ENCODE data around the gene F2R. TPM values are rescaled to one million over a fixed set of nuclear protein-coding genes. Genes with fewer than 3 reads are reported as not detected.
"Not testable (repeated sequence)": the region's sequence is repeated elsewhere in the genome, so short reads cannot be mapped to it uniquely, and the experiment has no call there.

F2R gene
- total RNA-seq, 1 donor from 2014 or later: 53.8 TPM

DNA sequence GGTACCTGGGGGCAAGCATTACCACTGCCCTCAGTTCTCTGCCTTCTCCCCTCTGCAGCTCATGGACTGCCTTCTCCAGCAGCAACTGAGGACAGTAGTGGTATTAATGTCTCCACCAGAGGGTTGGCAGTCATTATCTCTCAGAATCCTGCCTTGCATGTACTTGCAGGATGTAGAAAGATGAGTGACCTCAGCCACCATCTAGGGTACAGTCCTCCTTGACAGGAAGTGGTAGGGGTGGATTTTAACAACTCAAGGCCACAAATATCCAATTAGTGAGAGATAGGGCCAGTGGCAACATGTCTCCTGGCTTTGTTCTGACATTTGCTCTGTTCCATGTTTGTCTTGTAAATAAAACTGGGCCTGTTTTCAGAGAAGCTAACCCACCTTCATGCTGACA is 47.2 kb downstream of the F2R start:
- H3K4me1 Mint-ChIP-seq: no peaks in the 10 kb centered on the region
- DNase-seq (ENCODE audit: low spot score): no peak
- no peaks in the 10 kb centered on the region for H3K9me3 ChIP-seq (ENCODE audit: low read depth)
- no peaks in the 10 kb centered on the region for H4K20me1 ChIP-seq (ENCODE audit: low read depth)
- H3K9me3 Mint-ChIP-seq: peaks cover 10% of the 10 kb centered on the region
- no peak overlapping the region for H2AFZ ChIP-seq (replicated peaks)
- H3K9ac ChIP-seq: no peak overlapping the region
- no peak overlapping the region for H3K4me2 ChIP-seq
- no peaks in the 10 kb centered on the region for H3K36me3 Mint-ChIP-seq
- no peaks in the 10 kb centered on the region for H3K27me3 ChIP-seq
- no peak overlapping the region for H3K4me3 Mint-ChIP-seq
- H3K4me3 ChIP-seq: no peak overlapping the region
- H3K27ac ChIP-seq: no peak overlapping the region
- peaks cover 9% of the 10 kb centered on the region for H3K27me3 Mint-ChIP-seq (ENCODE audit: insufficient read depth, low read depth)
- H3F3A ChIP-seq (ENCODE audit: low read depth): no peaks in the 10 kb centered on the region
- H3K4me1 ChIP-seq: no peaks in the 10 kb centered on the region
- no peak overlapping the region for H3K27ac Mint-ChIP-seq
- no peaks in the 10 kb centered on the region for H3K36me3 ChIP-seq
- TF ChIP-seq EZH2 (IDR thresholded peaks at IDR 0.05): no peak
- no peaks in the 10 kb centered on the region for H3K79me2 ChIP-seq (ENCODE audit: low read depth)

DNA sequence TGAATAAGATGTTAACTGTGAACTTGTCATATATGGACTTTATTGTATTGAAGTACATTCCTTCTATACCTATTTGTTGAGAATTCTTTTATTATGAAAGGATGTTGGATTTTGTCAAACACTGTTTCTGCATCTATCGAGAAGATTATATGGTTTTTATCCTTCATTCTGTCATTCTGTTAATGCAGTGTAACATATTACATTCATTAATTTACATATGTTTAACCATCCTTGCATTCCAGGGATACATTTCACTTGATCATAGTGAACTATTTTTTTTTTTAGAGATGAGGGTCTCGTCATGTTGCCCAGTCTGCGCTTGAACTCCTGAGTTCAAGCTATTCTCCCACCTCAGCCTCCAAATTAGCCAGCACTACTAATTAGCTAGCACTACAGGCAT is 48.4 kb downstream of the F2R start:
- H3K79me2 ChIP-seq (ENCODE audit: low read depth): no peaks in the 10 kb centered on the region
- H3K4me1 ChIP-seq: no peaks in the 10 kb centered on the region
- Mint-ChIP-seq H3K4me1 (no peaks in the 10 kb centered on the region), H3K27ac (no peak overlapping the region), H3K36me3 (no peaks in the 10 kb centered on the region), H3K4me3 (no peak overlapping the region), H3K27me3 (ENCODE audit: insufficient read depth, low read depth) (peaks cover 6% of the 10 kb centered on the region), H3K9me3 (peaks cover 10% of the 10 kb centered on the region)
- no peak overlapping the region for H3K27ac ChIP-seq
- TF ChIP-seq EZH2 (IDR thresholded peaks at IDR 0.05) (no peak), CTCF (IDR thresholded peaks at IDR 0.05) (no peak), EZH2phosphoT487 (IDR thresholded peaks at IDR 0.05) (no peak)
- no peaks in the 10 kb centered on the region for H4K20me1 ChIP-seq (ENCODE audit: low read depth)
- H3K9ac ChIP-seq: no peak overlapping the region
- H3K9me3 ChIP-seq (ENCODE audit: low read depth): no peaks in the 10 kb centered on the region
- no peaks in the 10 kb centered on the region for H3K36me3 ChIP-seq
- no peak overlapping the region for H3K4me3 ChIP-seq
- no peak overlapping the region for H2AFZ ChIP-seq (replicated peaks)
- DNase-seq (ENCODE audit: low spot score): no peak
- H3K27me3 ChIP-seq: no peaks in the 10 kb centered on the region
- H3K4me2 ChIP-seq: no peak overlapping the region
- H3F3A ChIP-seq (ENCODE audit: low read depth): no peaks in the 10 kb centered on the region

DNA sequence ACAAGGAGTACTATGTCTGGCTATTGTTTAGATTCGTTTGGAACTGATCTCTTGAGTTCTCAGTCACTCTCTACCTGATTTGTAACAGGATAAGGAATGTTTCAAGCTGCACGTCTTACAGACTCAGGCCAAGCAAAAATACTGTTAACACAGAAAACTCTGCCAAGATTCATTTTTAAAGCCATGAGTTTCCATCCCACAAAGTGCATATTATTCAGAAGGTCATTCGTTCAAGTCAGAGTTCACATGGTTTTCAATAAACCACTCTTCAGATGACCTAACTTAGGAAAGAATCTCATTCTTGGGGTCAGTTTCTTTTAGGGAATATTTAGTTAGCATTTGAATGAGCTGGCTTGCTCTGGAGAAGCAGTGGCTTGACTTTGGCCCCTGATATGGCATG is 49.3 kb downstream of the F2R start:
- Histone ChIP-seq H3F3A (ENCODE audit: low read depth) (no peaks in the 10 kb centered on the region), H3K27ac (no peak overlapping the region), H4K20me1 (ENCODE audit: low read depth) (no peaks in the 10 kb centered on the region), H3K4me1 (no peaks in the 10 kb centered on the region), H3K9ac (no peak overlapping the region), H3K4me2 (no peak overlapping the region), H3K79me2 (ENCODE audit: low read depth) (no peaks in the 10 kb centered on the region), H3K9me3 (ENCODE audit: low read depth) (no peaks in the 10 kb centered on the region), H2AFZ (replicated peaks) (no peak overlapping the region), H3K36me3 (no peaks in the 10 kb centered on the region), H3K27me3 (no peaks in the 10 kb centered on the region), H3K4me3 (no peak overlapping the region)
- H3K4me1 Mint-ChIP-seq: no peaks in the 10 kb centered on the region
- no peak overlapping the region for H3K27ac Mint-ChIP-seq
- H3K4me3 Mint-ChIP-seq: no peak overlapping the region
- peaks cover 10% of the 10 kb centered on the region for H3K9me3 Mint-ChIP-seq
- TF ChIP-seq EZH2 (IDR thresholded peaks at IDR 0.05): no peak
- TF ChIP-seq EZH2phosphoT487 (IDR thresholded peaks at IDR 0.05): no peak
- TF ChIP-seq CTCF (IDR thresholded peaks at IDR 0.05): no peak
- H3K36me3 Mint-ChIP-seq: no peaks in the 10 kb centered on the region
- no peak for DNase-seq (ENCODE audit: low spot score)
- peaks cover 5% of the 10 kb centered on the region for H3K27me3 Mint-ChIP-seq (ENCODE audit: insufficient read depth, low read depth)

DNA sequence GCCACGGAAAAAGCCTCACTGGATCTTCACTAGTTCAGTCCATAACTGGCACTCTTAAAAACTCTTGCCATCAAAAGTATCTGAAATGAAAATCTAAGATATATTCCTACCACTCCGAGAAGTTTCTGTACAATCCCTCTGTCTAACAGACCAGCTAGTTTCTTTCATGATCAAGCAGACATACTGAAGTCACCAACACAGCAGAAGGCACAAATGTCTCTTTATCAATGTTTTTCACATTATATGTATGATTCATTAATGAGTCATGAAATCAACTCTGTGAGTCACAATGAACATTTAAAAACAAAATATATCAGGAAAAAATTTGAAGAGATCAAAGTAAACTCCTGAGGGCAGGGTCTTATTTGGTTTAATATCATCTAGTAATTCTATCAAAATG is 50.8 kb downstream of the F2R start:
- H3K27ac ChIP-seq: no peak overlapping the region
- Mint-ChIP-seq H3K36me3 (no peaks in the 10 kb centered on the region), H3K4me1 (no peaks in the 10 kb centered on the region), H3K9me3 (peaks cover 10% of the 10 kb centered on the region), H3K27ac (no peak overlapping the region), H3K4me3 (no peak overlapping the region), H3K27me3 (ENCODE audit: insufficient read depth, low read depth) (peaks cover 5% of the 10 kb centered on the region)
- no peaks in the 10 kb centered on the region for H3K79me2 ChIP-seq (ENCODE audit: low read depth)
- H3K27me3 ChIP-seq: no peaks in the 10 kb centered on the region
- no peak for TF ChIP-seq EZH2phosphoT487 (IDR thresholded peaks at IDR 0.05)
- no peak for TF ChIP-seq EZH2 (IDR thresholded peaks at IDR 0.05)
- no peak overlapping the region for H2AFZ ChIP-seq (replicated peaks)
- no peaks in the 10 kb centered on the region for H3K36me3 ChIP-seq
- H3K9ac ChIP-seq: no peak overlapping the region
- H3K4me1 ChIP-seq: no peaks in the 10 kb centered on the region
- no peaks in the 10 kb centered on the region for H3F3A ChIP-seq (ENCODE audit: low read depth)
- H3K4me3 ChIP-seq: no peak overlapping the region
- H4K20me1 ChIP-seq (ENCODE audit: low read depth): no peaks in the 10 kb centered on the region
- H3K4me2 ChIP-seq: no peak overlapping the region
- no peak for DNase-seq (ENCODE audit: low spot score)
- no peaks in the 10 kb centered on the region for H3K9me3 ChIP-seq (ENCODE audit: low read depth)

DNA sequence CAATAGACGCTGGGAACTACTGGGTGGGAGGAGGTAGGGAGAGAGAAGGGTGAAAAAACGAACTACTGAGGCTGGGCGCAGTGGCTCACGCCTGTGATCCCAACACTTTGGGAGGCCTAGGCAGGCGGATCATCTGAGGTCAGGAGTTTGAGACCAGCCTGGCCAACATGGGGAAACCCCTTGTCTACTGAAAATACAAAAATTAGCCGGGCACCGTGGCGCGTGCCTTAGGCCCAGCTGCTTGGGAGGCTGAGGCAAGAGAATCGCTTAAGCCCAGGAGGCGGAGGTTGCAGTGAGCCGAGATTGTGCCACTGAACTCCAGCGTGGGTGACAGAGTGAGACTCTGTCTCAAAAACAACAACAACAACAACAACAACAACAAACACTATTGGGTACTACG is 55.1 kb downstream of the F2R start:
- not testable (repeated sequence) for H3K36me3 Mint-ChIP-seq; H3K4me2 ChIP-seq; H3K79me2 ChIP-seq (ENCODE audit: low read depth); H2AFZ ChIP-seq (replicated peaks); DNase-seq (ENCODE audit: low spot score); H3K27me3 ChIP-seq; H3K27me3 Mint-ChIP-seq (ENCODE audit: insufficient read depth, low read depth); H3K4me1 ChIP-seq; H3F3A ChIP-seq (ENCODE audit: low read depth); H4K20me1 ChIP-seq (ENCODE audit: low read depth); H3K9me3 ChIP-seq (ENCODE audit: low read depth); H3K4me3 Mint-ChIP-seq; H3K9me3 Mint-ChIP-seq; H3K9ac ChIP-seq; H3K4me3 ChIP-seq; H3K36me3 ChIP-seq; H3K27ac ChIP-seq; H3K27ac Mint-ChIP-seq; H3K4me1 Mint-ChIP-seq
